ENCODE data around the gene PPP1R14D.

GRCh38 chr15:40832903-40833302 lies 4.4 kb upstream of the PPP1R14D start:
- TF ChIP-seq CTCF (IDR thresholded peaks at IDR 0.05; ENCODE audit: low read length) (no peak), EZH2phosphoT487 (IDR thresholded peaks at IDR 0.05; ENCODE audit: low read length) (no peak), EZH2 (optimal IDR thresholded peaks at IDR 0.05; ENCODE audit: low read depth, low read length) (no peak)

All from MM.1S (cell line).